NCI-H2227 (cell line): ENCODE measurements around the gene WDFY3.
"Not testable (repeated sequence)": the region's sequence is repeated elsewhere in the genome, so short reads cannot be mapped to it uniquely, and the experiment has no call there.

Experiments
- DNase-seq: peaks from one replicate; lab custom pipeline; 2025; ENCODE audit not compliant: unreplicated experiment; lab: John Stamatoyannopoulos, UW

The WDFY3 gene

DNA sequence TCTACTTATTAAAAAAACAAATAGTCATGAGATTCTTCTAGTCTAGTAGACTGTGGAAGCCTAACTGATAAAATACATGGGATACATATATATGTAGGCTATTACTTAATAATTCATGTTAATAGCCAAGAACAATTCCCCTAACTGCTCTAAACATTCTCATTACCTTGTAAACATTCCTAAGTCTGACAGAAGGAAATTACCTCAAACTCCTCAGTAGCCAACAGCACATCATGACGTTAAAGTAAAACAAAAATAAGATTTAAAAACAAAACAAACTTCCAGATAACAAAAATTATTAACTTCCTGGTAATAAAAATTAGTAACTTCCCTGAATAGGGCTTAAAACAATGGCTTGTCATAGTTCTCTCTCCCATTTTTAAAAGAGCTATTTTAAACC is 109.2 kb downstream of the WDFY3 start:
- DNase-seq = no peak

DNA sequence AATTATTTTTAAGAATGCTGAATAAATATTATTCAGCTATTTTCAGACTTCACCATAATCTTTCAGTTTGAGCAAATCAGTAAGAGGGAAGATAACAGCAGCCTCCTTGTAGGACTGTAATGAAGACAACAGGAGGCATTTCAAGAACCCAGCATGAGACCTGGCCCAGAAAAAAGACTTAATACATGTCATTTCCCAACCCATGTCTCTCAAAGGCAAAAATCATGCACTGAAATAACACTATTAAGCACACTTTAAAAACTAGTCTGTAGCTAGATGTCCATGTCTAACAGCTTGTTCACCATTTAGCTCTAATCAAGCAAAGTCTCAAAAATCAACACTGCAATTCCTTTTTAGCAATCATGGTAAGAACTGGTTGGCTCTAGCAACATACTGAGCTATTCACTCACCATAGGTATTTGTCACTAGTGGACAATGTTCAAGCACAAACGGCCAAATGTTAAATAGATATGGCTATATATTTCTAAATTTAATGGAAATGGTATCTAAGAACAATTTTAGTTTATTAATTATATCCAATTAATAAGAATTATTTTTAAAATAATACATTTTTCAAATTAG is 109.9 kb downstream of the WDFY3 start:
- DNase-seq = peak; percentile 53

DNA sequence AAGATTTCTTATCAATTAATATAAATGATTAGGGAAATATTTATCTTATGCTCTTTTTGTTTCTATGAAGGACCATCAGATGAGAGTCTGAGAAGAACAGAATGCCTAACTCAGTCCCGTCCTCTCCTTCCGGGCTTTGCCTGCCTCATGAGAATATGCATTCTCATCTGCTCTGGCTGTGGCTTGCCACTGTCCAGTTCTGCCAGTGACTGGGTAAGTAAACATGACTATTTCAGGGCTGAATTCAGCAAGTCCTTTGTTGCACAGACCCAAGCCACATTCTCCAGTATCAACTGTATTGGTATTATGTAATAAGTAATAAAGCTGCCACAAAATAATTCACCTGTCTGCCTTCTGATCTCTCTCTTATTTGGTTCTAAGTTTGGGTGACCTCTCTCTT is 110.7 kb downstream of the WDFY3 start:
- peak; percentile 2 for DNase-seq

DNA sequence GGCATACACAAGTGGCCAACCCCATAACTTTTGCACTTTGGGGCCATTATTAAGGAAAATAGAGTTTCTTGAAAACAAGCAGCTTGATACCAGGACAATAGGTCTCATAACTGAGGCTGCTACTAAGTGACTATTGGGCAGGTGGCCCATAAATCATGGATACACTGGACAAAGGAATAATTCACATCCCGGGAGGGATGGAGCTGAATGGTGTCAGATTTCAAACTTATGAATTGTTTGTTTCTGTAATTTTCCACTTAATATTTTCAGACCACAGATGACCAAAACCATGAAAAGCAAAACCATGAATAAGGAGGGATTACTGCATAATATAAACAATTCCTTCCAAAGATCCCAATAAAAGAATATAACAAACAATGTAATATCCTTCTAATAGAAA is 114.4 kb downstream of the WDFY3 start:
- DNase-seq = peak; percentile 51

GRCh38 chr4:84849051-84849640 is 117.3 kb downstream of the WDFY3 start:
- no peak for DNase-seq

DNA sequence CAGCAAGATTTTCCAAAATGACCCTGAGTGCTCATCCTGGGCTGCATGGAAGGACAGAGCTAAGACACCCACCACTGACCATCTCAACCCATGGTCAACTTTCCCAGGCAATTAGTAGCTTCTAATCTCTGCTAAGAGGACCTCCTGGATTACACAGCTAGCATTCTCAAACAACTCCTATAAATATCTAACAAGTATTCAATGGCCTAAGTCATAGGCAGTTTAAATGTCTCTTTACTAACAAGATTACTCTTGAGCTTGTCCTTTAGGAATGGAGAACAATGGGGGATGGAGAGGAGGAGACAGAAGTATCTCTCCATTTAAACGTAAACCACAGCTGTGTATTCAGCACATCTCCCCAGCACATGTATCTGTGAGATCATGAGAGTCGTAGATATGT is 118.1 kb downstream of the WDFY3 start:
- no peak for DNase-seq

- DNase-seq = no peak
These were observed 118.5 kb downstream of the WDFY3 start for GRCh38 chr4:84847978-84848377.

- no peak for DNase-seq
These were observed 119.5 kb downstream of the WDFY3 start for GRCh38 chr4:84846985-84847384.

DNA sequence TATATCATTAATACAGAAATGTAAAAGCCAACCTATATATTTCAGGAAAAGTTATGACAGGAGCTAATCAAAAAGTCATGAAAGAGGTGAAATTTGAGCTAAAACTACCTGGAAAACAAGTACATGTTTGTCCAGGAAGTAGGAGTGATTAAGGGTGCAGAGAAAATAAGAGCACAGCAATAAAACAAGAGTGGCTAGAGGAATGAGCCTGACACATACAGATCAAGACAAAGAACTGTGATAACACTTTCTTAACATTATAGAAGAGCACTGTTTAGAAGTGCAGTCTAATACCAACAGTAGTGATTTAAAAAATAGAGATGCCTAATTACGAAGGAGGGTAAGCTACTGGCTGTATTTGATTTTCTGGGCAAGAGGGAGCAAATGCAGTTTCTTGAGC is 125.1 kb downstream of the WDFY3 start:
- DNase-seq = no peak

- DNase-seq = no peak
These were observed 128.7 kb downstream of the WDFY3 start for GRCh38 chr4:84837751-84838150.

GRCh38 chr4:84829633-84830032 is 136.9 kb downstream of the WDFY3 start:
- DNase-seq = not testable (repeated sequence)

- no peak for DNase-seq
These were observed 139.8 kb downstream of the WDFY3 start for GRCh38 chr4:84826681-84827080.

DNA sequence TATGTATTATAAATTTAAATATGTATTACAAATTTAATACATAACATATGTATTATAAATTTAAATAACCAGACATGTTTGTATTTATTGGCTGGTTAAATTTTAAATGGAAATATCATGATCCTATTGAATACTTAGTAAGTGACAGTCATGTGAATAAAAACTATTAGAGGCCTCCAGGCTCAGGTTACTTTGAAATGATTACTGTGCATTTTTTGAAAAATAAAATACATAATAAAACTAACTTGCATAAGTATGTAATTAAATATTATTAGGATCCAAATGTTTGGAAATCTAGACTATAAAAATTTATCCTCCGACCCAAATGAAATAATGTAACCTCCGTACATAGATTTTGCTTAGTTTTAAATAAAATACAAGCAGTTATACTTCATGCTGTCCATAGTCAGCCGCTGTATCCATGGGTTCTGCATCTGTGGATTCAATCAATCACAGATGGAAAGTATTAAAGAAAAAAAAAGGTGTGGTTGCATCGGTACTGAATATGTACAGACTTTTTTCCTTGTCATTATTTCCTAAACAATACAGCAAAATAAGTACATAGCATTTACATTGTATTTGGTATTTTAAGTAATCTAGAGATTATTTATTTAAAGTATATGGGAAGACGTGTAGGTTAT is 140.7 kb downstream of the WDFY3 start:
- DNase-seq = no peak

DNA sequence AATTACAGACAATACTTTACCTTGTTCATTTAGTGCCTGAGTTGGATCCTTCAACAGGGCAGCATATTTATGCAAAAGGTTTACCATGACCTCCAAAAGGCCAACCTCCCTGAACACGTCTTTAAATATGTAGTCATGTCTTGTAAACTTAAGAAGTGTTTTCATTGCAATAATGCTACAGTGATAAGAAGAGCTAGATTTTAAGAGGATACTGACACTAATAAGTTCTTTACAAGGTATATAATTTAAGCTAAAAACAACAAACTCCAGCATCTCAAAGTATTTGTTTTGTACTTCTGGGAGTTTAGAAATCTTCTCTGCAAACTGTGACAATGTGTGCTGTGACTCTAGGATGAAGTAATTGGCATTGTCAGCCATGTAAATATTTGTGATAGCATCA is 145.4 kb downstream of the WDFY3 start:
- DNase-seq = no peak

DNA sequence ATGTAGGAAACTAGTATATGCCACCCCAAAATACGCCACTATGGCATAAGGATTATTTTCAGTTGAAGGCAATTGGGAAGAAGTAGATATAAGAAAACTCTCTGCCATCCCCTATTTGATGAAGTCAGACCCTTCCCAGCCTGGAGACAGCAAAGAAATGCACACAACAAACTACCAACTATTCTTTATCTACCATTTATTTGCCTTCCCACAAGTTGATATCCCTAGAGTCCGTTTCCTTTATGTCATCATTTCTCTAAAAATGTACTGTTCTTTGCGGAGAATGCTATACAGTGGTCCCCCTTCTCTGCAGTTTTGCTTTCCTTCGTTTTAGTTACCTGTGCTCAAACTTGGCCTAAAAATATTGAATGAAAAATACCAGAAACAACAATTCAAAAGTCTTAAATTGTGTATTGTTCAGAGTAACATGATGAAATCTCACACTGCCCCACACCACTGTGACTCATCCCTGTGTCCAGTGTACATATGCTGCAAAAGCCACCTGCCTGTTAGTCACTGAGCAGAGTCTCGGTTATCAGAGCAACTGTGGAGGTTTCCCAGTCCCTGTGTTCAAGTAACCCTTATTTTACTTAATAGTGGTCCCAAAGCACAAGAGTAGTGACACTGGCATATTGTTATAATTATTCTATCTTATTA is 152.3 kb downstream of the WDFY3 start:
- DNase-seq = no peak

DNA sequence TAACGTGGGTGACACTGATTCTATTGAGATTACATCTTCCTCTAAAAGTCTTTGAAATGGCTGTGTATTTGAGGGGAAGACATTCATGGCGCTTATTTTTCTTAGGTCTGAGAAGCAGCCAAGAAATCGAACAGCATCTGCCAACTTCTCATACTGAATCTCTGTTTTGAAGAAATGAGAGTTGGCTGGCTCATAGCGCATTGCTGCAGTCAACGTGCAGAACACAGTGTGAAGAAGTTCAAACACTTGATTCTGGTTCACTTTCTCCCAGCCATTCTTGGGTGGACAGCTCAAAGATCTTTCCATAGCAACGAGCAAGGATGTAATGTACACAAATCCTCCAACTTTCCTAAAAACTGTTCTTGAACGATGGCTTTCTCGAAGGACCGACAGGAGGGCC is 156.5 kb downstream of the WDFY3 start:
- no peak for DNase-seq

GRCh38 chr4:84808332-84808731 is 158.2 kb downstream of the WDFY3 start:
- no peak for DNase-seq

DNA sequence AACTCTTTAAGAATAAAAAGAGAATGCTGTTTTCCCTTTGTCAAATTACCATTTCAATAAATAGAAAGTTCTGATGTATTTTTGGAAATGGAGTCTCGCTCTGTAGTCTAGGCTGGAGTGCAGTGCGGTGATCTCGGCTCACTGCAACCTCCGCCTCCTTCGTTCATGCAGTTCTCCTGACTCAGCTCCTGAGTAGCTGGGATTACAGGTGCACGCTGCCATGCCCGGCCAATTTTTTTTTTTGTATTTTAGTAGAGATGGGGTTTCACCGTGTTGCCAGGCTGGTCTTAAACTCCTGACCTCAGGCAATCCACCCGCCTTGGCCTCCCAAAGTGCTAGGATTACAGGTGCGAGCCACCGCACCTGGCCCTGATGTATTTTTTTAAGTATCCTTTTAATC is 159.9 kb downstream of the WDFY3 start:
- not testable (repeated sequence) for DNase-seq

DNA sequence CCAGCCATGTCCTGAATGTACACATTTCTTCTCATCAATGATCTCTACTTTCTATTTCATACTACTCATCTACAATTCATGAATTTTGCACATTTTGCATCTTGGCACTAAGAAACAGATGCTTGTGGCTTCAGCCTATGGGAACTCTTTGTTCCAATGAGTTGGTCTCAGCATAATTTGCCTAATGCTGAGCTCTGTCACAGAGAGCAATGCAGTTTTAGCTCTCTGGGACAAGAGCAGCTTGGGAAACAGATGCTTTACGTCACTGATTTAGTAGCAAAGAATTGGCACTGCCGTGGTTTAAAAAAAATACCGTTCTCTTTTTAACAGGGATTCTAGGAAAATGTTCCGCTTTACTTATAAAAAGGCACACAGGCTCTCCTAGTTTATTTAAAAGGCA is 162.4 kb downstream of the WDFY3 start:
- no peak for DNase-seq

GRCh38 chr4:84803720-84804119 is 162.8 kb downstream of the WDFY3 start:
- no peak for DNase-seq

DNA sequence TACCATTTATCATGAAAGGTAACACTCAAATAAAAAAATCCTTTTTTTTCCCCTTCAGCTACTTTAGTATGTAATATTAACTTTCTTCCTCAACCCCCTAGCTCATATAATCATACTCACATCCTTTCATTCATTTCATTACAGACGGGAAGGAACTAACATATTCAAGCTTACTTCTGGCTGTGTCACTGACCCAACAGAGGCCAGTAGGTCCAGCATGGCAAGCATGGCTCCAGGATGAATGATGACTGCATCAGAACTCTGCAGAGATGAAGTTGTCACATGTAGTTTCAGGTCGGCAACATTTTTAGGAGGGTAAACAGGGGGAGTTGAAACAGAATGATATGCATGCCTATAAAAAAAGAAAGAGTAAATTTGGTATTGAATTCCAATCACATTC is 163.4 kb downstream of the WDFY3 start:
- DNase-seq = no peak

- DNase-seq = no peak
These were observed 166.2 kb downstream of the WDFY3 start for GRCh38 chr4:84800256-84800655.
